GM13976 (cell line): Measurements from ENCODE around the gene PWWP2A.
A peak's percentile ranks its signal among the peaks of the same experiment; 100 is the strongest.

Experiments
- DNase-seq: peaks from one replicate; pipeline ENCODE4 v3.0.0; 2012; ENCODE audit warnings: low spot score
- in situ Hi-C: fragments of 300-500 bp; cut with MboI; formaldehyde crosslinking; loops from one replicate; pipeline ENCODE4 v1.12.0; 2022; ENCODE audit warnings: low sequenced_read_pairs, mixed read lengths, inconsistent platforms; ENCODE audit not compliant: unreplicated experiment
- TF ChIP-seq, protein P1 (sequence below): IDR thresholded peaks from 2 replicates; pipeline ENCODE4 v1.5.1; 2012; ENCODE audit warnings: borderline replicate concordance, mild to moderate bottlenecking; ENCODE audit not compliant: insufficient read depth; ENCODE audit errors: extremely low read depth, missing control alignments, control extremely low read depth

The PWWP2A gene, protein sequence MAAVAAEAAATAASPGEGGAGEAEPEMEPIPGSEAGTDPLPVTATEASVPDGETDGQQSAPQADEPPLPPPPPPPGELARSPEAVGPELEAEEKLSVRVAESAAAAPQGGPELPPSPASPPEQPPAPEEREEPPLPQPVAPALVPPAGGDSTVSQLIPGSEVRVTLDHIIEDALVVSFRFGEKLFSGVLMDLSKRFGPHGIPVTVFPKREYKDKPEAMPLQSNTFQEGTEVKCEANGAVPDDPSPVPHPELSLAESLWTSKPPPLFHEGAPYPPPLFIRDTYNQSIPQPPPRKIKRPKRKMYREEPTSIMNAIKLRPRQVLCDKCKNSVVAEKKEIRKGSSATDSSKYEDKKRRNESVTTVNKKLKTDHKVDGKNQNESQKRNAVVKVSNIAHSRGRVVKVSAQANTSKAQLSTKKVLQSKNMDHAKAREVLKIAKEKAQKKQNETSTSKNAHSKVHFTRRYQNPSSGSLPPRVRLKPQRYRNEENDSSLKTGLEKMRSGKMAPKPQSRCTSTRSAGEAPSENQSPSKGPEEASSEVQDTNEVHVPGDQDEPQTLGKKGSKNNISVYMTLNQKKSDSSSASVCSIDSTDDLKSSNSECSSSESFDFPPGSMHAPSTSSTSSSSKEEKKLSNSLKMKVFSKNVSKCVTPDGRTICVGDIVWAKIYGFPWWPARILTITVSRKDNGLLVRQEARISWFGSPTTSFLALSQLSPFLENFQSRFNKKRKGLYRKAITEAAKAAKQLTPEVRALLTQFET

DNA sequence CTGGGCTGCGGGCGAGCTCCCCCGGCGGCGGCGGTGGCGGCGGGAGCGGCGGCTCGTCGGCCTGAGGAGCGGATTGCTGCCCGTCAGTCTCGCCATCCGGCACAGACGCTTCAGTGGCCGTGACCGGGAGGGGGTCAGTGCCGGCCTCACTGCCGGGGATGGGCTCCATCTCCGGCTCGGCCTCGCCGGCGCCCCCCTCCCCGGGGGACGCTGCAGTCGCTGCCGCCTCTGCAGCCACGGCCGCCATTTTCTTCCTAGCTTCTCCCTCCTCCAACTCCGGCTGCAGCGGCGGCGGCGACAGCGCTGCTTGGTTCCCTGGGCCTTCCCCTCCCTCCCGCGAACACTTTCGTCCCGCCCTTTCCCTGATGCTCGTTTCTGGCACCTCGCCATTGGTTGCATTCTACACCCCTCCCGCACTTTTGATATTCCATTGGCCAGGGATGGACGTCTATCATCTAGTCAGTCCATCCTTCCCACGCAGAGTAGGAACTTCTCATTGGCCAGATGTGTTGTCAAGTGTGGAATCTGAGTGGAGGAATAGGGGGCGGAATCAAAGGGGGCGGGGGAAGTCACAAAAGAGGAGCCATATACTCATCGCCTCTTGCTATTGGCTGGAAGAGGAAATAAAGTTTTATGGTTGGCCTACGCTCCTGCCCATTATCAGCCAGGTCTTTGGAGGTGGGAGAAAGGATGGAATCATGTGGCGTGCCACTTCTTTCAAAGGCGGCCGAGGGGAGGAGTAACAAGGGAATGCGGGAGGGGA lies at the start of gene PWWP2A:
TSS of gene PWWP2A (minus strand) at position 309 of the 763 bp plus-strand sequence. CDS start at position 247, 62 bp downstream.
- TF ChIP-seq, protein P1, sequence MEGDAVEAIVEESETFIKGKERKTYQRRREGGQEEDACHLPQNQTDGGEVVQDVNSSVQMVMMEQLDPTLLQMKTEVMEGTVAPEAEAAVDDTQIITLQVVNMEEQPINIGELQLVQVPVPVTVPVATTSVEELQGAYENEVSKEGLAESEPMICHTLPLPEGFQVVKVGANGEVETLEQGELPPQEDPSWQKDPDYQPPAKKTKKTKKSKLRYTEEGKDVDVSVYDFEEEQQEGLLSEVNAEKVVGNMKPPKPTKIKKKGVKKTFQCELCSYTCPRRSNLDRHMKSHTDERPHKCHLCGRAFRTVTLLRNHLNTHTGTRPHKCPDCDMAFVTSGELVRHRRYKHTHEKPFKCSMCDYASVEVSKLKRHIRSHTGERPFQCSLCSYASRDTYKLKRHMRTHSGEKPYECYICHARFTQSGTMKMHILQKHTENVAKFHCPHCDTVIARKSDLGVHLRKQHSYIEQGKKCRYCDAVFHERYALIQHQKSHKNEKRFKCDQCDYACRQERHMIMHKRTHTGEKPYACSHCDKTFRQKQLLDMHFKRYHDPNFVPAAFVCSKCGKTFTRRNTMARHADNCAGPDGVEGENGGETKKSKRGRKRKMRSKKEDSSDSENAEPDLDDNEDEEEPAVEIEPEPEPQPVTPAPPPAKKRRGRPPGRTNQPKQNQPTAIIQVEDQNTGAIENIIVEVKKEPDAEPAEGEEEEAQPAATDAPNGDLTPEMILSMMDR, result no peak
- in situ Hi-C loops, result no loop called here
- peak; percentile 93 for DNase-seq

GRCh38 chr5:160167624-160168165 lies 48.4 kb upstream of the PWWP2A start:
- in situ Hi-C loops, result no loop called here
- no peak for DNase-seq
- TF ChIP-seq, protein P1, result no peak

DNA sequence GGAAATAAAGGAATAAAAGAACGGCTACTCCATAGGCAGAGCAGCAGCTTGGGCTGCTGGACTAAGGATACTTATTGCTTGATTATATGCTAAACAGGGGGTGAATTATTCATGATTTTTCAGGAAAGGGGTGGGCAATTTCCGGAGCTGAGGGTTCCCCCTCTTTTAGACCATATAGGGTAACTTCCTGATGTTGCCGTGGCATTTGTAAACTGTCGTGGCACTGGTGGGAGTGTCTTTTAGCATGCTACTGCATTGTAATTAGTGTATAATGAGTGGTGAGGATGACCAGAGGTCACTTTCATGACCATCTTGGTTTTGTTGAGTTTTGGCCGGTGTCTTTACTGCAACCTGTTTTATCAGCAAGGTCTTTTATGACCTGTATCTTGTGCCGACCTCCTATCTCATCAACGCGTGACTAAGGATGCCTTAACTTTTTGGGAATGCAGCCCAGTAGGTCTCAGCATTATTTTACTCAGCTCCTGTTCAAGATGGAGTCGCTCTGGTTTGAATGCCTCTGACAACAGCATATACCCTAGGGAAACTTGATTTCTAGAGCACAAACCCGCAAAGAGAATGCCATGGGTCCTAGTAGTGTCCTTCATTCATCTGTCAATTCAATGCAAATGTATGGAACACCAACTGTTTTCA lies 47.8 kb upstream of the PWWP2A start:
- TF ChIP-seq, protein P1, result no peak
- in situ Hi-C loops, result no loop called here
- no peak for DNase-seq

DNA sequence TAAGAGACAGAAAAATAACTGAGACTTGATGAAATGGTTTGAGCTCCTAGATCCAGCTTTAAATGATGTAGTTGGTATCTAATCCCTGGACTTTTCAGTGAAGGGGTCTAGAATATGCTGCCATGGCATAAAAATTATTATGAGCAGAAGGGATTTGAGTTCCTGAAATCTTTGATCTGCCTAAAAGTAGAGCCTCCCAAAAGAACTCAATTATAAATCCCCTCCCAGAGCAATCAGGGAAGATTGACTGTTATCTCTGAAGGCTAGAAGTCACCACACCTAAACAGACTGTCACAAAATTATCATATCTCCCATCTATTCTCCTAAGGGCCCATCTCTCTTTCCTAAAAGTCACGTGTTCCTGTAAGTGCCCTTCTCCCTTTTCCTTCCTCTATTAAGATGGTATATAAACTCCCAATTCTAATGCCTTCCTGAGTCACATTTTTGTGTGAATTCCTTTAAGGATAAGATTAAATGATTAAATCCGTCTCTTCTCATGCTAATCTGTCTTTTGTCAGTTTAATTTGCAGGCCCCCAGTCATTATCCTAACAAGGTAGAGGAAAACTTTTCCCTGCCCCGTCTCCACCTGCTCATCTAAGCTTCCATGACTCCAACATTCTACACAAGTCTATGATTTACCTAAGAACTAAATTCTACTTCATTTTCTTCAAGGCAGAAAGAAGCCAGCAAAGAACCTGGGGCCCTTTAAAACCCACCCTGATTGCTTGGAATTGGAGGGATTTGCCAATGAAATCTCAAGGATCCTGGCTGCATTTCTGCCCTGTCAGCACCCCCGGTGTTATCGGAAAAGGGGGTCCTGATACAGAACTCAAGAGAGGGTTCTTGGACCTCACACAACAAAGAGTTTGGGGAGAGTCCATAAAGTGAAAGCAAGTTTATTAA lies 47.1 kb upstream of the PWWP2A start:
- in situ Hi-C loops, result no loop called here
- TF ChIP-seq, protein P1, result no peak
- DNase-seq, result no peak

- in situ Hi-C loops, result no loop called here
- TF ChIP-seq, protein P1, result no peak
- no peak for DNase-seq
Observed at GRCh38 chr5:160165137-160166068, 46.2 kb upstream of the PWWP2A start.
